H1 (cell line): ENCODE data around the gene GCK.

Experiments used
- CBX8 ChIP-seq: fragments of 300-800, 300-1000 bp; sonication (generic); IDR thresholded peaks from 2 replicates; pipeline ENCODE4 v1.7.1; 2016; ENCODE audit warnings: low read depth, low read length, borderline replicate concordance
- EGR1 ChIP-seq: IDR thresholded peaks from 2 replicates; pipeline ENCODE4 v1.6.1; 2011; ENCODE audit warnings: low read depth, low read length, borderline replicate concordance
- EZH2 ChIP-seq: fragments of 200-600 bp; sonication (generic); IDR thresholded peaks from 2 replicates; pipeline ENCODE4 v1.7.1; 2012; ENCODE audit warnings: low read depth, mild to moderate bottlenecking, moderate library complexity, low read length, inconsistent platforms; ENCODE audit not compliant: severe bottlenecking
- JUN ChIP-seq: IDR thresholded peaks from 2 replicates; pipeline ENCODE4 v1.6.1; 2011; ENCODE audit warnings: low read depth, mild to moderate bottlenecking, improper control_type of control experiment, low read length
- POLR2A ChIP-seq, 2 experiments: IDR thresholded peaks; 1 replicate in 1 of 2; 2 replicates in 1 of 2; pipeline ENCODE4 v1.6.1; 2011; ENCODE audit warnings: low read depth in 2 of 2, low read length in 2 of 2, mild to moderate bottlenecking in 2 of 2; ENCODE audit errors: control extremely low read depth in 1 of 2
- POLR2AphosphoS5 ChIP-seq: IDR thresholded peaks from 2 replicates; pipeline ENCODE4 v1.6.1; 2011; ENCODE audit warnings: low read depth, low read length
- SIN3A ChIP-seq, 2 experiments: IDR thresholded peaks in 1 of 2; conservative IDR thresholded peaks in 1 of 2; 2 replicates each; pipeline ENCODE4 v1.6.1; 2011 to 2012; ENCODE audit warnings: low read length in 2 of 2, improper control_type of control experiment in 1 of 2, low read depth in 1 of 2, mild to moderate bottlenecking in 1 of 2
- TAF7 ChIP-seq: optimal IDR thresholded peaks from 2 replicates; pipeline ENCODE3; 2011; ENCODE audit warnings: low read depth, mild to moderate bottlenecking, inconsistent platforms, low read length, moderate library complexity, borderline replicate concordance
- TF ChIP-seq, protein P1 (sequence below), 3 experiments: IDR thresholded peaks; 1 replicate in 2 of 3; 2 replicates in 1 of 3; pipeline versions ENCODE4 v1.5.1 to v1.6.1; 2011; ENCODE audit warnings: low read length in 3 of 3, mild to moderate bottlenecking in 3 of 3, inconsistent platforms in 2 of 3, low read depth in 1 of 3, moderate library complexity in 1 of 3; ENCODE audit not compliant: insufficient read depth in 1 of 3; ENCODE audit errors: control extremely low read depth in 1 of 3

GRCh38 chr7:44230286-44230685 is 41.0 kb upstream of the GCK start:
- TF ChIP-seq POLR2A (IDR thresholded peaks at IDR 0.05; ENCODE audit: control extremely low read depth in 1 of 2, low read depth in 2 of 2, low read length in 2 of 2) = no peak
- no peak for TF ChIP-seq EZH2
- no peak for TF ChIP-seq SIN3A (conservative IDR thresholded peaks at IDR 0.05 in 1 of 2, IDR thresholded peaks at IDR 0.05 in 1 of 2; ENCODE audit: low read depth in 1 of 2, low read length in 2 of 2)
- TF ChIP-seq, protein P1, sequence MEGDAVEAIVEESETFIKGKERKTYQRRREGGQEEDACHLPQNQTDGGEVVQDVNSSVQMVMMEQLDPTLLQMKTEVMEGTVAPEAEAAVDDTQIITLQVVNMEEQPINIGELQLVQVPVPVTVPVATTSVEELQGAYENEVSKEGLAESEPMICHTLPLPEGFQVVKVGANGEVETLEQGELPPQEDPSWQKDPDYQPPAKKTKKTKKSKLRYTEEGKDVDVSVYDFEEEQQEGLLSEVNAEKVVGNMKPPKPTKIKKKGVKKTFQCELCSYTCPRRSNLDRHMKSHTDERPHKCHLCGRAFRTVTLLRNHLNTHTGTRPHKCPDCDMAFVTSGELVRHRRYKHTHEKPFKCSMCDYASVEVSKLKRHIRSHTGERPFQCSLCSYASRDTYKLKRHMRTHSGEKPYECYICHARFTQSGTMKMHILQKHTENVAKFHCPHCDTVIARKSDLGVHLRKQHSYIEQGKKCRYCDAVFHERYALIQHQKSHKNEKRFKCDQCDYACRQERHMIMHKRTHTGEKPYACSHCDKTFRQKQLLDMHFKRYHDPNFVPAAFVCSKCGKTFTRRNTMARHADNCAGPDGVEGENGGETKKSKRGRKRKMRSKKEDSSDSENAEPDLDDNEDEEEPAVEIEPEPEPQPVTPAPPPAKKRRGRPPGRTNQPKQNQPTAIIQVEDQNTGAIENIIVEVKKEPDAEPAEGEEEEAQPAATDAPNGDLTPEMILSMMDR (IDR thresholded peaks at IDR 0.05; ENCODE audit: control extremely low read depth in 1 of 3, insufficient read depth in 1 of 3, low read depth in 1 of 3, low read length in 3 of 3) = no peak
- TF ChIP-seq POLR2AphosphoS5 = no peak
- no peak for TF ChIP-seq CBX8
- no peak for TF ChIP-seq EGR1
- TF ChIP-seq JUN = no peak
- TF ChIP-seq TAF7 = no peak
